T-helper 22 cell (primary cell): ENCODE measurements around the gene ELMO2.

ENCODE experiments used
- DNase-seq: peaks from one replicate; pipeline ENCODE4 v3.0.0-alpha.2; 2020; ENCODE audit warnings: low read depth

The ELMO2 gene

DNA sequence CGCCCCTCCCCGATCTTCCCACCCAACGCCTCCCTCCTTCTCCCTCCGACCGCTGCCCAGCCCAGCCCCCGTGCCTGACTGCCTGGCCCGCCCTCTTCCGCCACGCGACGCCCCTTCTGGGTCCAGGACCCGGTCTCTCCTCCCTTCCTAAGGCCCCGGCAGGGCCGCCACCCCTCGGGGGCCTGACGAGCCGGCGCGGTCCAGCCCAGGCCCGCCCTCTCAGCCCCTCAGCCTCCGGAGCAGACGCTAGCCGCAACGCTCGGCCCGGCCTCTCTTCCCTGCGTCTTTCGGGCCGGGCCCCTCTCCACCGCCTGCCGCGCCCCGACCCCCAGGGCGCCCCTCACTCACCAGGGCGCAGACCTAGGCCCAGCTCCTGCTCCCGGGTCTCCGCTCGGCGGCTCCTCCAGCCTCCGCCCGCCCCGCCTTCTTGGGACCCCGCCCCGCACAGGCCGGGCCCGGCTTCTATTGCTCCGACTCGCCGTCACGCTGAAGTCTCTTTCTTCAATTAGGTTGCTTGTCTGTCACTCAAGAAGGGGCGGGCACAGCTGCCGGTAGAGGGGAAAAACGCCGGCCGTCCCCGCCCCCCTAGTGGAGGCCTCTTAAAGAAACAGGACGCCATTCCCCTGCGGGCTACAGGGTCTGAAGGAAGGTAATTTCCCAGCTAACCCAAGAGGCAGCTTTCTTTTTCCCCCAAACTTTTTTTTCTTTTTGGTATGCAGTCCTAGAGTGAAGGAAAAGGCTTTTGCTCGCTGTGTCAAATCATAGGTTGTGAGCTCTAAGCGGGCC lies at the start of gene ELMO2:
Gene ELMO2 (minus strand): TSS at position 416 of the 786 bp plus-strand sequence. CDS start 12,133 bp downstream, outside the sequence.
- peak; percentile 96 for DNase-seq

DNA sequence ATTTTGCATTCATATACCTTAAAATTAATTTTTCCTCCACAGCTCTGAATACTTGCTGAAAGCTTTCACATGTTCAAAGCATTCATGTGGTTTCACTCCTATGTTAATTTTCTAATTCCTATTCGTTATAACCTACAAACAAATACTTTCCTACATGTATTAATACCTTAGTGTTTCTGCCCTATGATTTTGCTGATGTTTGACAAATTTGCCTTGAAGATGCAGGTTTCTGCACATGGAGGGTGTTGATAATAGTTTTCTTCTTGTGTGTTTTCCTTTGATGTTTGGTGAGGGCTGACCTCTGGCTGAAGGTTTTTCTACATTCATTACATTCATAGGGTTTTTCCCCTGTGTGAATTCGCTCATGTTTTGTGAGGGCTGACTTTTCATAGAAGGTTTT lies 49.3 kb upstream of the ELMO2 start:
- DNase-seq: no peak

DNA sequence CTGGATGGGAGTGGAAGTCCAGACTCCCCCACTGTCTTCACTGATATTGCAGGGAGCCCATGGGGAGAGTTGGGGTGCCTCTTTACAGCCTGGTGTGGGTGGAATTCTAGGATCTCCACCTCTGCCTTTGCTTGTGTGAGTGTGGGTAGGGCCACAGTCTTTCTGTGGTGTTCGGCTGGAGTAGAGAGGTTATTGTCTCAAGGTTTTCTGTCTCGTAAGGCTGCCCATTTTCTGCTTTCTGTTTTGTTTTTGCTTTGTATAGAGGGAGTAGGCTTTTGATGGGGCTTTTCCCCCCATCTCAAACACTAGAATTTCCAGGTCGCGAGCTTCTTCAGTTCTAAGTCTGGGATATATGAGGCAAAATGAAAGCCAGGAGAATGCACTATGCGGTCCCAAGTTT lies 40.4 kb upstream of the ELMO2 start:
- no peak for DNase-seq

DNA sequence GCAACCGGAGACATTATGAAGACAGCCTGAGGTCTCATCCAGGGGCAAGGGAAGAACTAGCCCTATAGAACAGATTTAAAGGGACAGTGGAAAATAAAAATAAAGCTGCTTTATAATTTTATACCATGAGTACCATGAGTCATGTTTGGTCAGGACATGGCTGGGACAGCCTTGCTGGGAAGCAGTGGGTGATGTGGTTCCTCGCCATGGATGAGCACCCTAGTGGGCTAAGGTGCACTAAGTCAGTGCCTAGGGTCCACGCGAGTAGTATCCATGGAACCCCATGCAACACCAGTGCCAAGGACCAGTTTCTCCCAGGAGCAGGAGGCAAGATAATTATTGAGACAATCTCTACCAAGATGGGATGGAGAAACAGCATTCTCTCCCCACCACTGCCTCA lies 33.4 kb upstream of the ELMO2 start:
- no peak for DNase-seq

- DNase-seq: no peak
Observed at GRCh38 chr20:46438156-46438750, 31.8 kb upstream of the ELMO2 start.

DNA sequence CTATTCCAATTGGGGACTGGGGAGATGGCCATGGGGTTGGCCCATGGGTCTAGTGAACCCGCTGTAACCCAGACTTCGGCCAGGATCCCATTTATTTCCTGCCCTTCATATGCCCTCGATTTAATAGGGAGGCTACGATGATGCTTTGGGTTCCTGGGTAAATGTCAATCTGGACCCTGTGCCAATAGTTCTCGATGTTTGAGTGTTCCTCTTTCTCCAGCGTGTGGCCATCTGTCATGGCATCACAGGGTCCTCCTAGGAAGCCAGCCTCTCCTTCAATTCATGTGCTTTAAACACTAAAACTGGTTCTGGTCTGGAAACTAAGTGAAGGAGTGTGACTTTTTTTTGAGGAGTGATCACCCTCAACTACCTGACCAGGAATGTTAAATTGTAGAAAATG lies 28.7 kb upstream of the ELMO2 start:
- DNase-seq: no peak

GRCh38 chr20:46434597-46434996 lies 28.2 kb upstream of the ELMO2 start:
- no peak for DNase-seq

DNA sequence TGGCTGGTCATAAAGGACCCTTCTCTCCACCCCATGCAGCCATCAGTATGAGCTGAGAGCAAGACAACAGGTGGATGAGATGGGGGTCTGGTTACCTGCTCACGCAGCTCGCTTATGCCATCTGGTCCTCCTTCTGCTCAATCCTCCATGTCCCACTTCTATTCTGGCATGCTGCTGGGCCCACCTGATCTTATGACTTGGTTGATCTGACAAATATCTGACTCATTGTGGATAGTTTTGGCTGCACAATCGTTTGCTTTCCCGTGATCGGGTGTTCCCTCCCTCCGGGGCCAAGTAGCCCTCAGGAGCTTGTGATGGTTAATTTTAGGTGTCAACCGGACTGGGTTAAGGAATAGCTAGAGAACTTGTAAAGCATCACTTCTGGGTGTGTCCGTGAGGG lies 26.6 kb upstream of the ELMO2 start:
- DNase-seq: no peak

DNA sequence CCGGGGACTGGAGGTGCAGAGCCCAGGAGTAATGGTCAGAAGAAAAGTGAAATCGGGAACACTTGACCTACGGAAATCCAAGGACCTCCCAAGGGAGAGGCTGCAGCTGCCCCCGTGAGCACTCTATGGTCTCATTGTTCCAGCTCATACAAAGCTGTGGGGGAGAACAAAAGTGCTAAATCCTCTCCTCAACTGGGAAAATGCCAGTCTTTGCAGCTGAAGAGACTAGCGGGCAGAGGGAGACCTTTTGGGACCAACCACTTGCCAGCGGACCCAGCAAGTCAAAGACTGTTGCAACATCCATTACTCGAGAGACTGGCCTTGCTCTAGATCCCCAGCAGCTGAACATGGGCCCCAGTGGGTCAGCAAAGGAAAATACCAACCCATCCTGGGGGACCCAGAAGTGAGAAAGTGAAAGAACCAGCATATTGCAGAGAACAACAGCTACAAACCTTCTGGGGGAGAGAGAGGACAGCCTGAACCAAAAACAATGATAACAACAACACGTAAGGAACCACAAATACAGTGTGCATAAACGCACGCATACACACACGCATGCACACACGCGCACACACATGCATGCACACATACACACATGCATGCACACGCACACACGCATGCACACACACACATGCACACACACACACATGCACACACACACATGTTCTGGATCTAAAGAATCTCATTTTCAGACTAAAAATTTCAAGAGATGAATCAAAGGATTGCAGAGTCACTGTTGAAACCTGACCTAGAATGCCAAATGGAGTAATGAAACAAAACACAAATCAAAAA lies 24.7 kb upstream of the ELMO2 start:
- no peak for DNase-seq

DNA sequence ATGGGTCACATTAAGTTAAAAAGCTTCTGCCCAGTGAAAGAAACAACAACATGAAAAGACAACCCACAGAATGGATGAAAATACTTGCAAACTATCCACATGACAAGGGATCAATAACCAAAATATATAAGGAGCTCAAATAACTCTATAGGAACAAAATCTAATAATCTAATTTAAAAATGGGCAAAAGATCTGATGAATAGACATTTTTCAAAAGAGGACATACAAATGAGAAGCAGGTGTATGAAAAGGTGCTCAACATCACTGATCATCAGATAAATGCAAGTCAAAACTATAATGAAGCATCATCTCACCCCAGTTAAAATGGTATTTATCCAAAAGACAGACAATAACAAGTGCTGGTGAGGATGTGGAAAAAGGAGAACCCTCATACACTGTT lies 21.0 kb upstream of the ELMO2 start:
- DNase-seq: no peak

- no peak for DNase-seq
Observed at GRCh38 chr20:46423882-46424482, 17.6 kb upstream of the ELMO2 start.

DNA sequence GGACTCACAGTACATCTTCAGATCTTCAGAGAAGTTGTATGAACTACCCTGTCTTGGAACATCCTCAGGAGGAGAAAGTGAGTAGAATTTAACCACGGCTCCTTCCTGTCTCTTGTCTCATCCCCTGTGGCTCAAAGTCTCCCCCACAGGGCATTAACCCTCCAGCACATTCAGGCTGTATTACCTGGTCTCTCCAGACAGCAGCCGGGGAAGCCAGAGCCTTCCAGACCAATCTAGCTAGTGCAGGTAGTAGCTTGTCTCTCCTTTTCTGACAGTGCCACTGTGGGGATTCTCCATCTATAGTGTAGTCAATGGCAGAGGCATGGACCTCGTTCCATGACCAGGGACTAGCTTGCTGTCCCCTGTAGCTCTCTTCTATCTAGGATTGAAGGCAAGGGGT lies 16.9 kb upstream of the ELMO2 start:
- no peak for DNase-seq

- DNase-seq: no peak
Observed at GRCh38 chr20:46420878-46421277, 14.5 kb upstream of the ELMO2 start.

DNA sequence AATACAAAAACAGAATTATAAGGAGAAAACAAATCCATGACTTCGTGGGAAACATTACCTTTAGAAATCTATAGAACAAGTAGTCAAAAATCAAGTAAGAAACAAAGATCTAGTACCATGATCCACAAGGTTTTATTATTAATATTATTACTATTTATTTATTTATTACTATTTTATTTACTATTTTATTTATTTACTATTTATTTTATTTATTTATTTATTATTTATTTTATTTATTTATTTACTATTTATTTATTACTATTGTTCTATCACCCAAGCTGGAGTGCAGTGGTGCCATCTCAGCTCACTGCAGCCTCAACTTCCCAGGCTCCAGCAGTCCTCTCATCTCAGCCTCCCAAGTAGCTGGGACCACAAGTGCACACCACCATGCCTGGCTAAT lies 13.5 kb upstream of the ELMO2 start:
- DNase-seq: no peak

DNA sequence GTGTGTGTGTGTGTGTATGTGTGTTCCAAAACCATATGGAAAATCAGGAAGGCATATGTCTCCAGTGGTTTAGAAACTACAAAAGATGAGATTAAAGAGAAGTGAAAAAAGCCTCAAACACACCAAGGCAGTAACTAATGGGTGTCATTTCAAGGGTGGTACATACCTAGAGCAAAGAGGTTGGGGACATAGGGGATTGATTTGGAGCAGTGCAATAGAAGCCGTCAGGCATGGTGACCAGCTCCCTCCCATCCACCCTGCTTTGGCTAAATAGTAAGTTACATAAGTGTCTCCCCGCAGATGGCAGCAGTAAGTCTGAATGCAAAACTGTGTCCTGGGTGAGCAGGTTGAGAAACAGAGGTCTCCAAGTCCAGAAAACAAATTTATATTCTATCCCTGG lies 10.4 kb upstream of the ELMO2 start:
- DNase-seq: no peak

DNA sequence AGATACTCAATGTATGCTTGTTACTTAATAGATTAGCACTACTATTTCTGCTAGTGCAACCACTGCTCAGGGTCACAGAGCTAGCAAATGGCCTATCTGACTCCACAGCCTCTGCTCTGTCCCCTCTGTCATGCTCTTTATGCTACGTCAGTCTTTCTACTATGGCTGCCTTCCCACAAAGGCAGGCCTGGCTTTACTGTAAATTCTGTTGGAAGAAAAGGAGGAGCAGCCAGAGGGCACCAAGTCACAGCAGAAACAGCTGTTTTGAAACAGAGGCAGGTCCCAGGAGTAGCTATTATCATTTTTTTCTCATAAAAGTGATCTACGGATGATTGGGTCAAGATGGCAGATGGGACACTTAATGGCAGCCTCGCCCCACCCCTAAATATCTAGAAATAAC lies 10.0 kb upstream of the ELMO2 start:
- DNase-seq: no peak

DNA sequence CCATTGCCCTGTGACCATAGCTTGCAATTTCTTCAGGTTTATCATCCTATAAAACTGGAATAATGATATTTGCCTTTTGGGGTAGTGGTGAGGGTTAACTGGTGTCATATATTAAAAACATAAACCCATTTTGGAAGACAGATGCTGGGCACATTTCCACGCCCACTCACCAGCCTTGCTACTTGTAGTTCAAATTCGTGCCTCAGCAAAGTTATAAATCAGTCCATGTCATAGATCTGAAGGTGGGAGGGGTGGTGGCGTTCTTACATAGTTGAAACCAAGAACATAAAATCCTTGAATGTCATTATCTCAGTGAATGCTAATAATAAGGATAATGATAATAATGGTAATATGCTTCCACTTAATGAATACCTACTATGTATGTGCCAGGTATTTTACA lies 9.4 kb upstream of the ELMO2 start:
- no peak for DNase-seq

DNA sequence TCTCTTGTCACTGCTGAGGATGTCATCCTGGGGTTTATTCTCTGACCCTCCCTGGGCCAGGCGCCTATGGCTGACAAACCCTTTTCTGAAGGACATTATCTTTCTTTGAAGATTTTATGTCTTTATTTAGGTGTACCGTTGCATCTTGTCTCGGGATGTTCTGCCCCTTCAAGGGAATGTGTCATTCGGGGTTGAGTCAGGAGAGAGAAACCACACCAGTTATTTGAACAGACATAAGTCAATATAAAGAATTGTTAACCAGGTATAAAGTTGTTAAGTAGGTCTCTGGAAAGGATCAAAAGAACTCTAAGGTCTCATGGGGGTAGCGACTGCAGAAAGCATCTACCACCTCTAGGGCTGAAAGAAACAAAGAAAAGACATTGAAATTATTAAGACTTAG lies 8.2 kb upstream of the ELMO2 start:
- no peak for DNase-seq

DNA sequence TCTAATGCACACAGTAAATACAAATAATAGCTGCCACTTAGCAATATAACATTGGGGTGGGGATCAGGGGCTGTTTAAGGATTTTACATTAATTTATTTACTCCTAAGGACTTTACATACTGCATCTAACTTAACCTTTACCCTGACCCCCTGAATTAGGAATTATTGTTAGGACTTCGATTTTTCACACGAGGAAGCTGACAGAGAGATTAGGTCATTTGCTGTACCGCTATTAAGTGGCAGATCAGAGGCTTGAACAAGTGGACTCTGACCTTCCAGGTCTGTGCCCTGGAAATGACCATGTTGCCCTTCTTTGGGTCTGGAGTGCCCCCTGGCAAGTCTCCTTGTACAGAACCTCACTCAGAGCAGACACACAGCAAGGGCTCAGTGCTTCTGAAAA lies 5.2 kb upstream of the ELMO2 start:
- DNase-seq: no peak

DNA sequence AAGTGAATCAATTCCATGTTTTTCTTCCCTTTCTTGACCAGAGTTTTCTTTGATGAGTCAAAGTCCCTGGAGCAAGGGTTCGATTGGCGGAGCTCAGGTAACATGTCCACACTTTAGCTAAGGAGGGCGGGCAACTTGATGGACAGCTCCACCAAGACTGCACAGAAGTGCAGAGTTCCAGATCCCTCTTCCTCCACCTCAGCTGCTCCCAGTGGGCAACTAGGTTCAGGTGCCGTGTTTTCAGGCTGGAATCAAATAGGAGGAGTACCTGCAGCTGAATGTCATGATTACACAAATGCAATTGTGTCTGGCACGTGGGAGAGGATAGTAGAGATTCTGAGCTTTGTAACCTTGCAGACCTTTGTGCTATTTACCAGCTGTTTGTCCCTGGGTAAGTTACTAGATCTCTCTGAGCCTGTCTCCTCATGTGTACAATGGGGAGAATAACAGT lies 1.9 kb upstream of the ELMO2 start:
- DNase-seq: no peak

- DNase-seq: no peak
Observed at GRCh38 chr20:46407671-46407996, 1.2 kb upstream of the ELMO2 start.

DNA sequence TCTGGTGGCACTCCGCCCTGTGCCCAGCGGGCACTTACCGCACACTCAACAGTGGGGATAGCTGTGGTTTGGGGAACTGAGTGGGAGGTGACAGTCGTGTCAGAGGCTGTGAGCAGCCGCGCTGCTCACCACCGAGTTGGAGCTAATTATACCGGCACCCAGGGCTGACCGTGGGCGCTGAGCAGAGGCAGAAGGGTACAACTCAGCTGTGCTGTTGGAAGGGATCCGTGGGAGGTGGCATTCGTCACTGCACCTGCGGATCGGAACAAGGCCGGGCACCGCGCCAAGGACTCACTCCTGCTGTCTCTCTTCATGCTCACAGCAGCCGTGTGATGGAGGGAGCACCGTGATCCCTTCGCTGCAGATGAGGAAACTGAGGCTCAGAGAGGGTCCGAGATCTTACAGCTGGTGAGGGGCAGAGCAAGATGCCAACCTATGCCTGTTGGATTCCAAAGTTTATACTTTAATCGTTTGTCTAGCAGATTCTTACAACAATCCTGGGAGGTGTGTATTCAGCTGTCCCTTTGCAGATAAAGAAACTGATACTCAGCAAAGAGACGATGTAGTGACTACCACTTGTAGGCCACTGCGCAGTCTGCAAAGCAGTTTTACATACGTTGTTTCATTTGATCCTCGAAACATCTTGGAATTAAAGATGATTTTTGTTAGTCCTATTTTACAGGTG lies 713 bp upstream of the ELMO2 start:
- peak; percentile 63 for DNase-seq
